Measurements from ENCODE around the gene RRBP1.

The RRBP1 gene

DNA sequence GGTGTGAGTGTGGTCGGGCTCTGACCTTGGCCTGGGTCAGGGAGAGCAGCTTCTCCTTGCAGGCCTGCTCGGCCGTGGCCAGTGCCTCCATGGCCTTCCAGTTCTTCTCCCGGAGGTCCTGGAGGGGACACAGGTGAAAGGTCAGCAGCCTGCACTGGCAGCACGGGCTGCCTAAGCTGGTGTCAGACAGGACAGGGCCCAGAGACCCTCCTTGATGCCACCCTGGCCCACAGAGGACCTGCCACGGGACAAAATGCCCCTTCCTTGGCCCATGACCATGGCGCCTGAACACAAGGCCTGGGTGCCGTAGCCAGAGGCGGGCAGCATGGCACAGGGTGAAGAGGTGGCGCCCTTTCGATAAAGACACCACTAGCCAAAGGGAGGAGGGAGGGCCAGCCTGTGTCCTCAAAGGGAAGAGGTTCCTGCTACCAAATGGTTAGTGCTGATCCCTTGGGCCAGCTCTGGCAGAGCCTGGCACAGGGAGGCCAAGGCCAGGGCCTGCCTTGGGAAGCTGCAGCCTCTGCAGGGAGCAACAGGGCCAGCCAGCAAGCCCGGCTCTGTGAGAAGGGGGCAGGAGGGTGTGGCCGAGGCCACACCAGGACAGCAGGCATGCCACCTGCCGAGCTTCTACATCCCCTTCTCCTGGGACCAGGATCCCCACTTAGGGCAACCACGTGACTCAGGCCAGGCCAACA lies 57.3 kb downstream of the RRBP1 start:
- Histone ChIP-seq H3K9me2 (ENCODE audit: low read depth, low read length) (no peaks in the 10 kb centered on the region), H3K27ac (ENCODE audit: low read depth, low read length, poor library complexity, severe bottlenecking) (no peak overlapping the region), H3K4me2 (ENCODE audit: low read length) (no peak overlapping the region), H4K20me1 (ENCODE audit: insufficient read depth, low read length) (no peaks in the 10 kb centered on the region), H3K27me3 (ENCODE audit: insufficient read depth, low read length) (no peaks in the 10 kb centered on the region), H3K4me1 (ENCODE audit: insufficient read depth, low read length, severe bottlenecking) (no peaks in the 10 kb centered on the region), H3K9me3 (ENCODE audit: low read length) (no peaks in the 10 kb centered on the region), H3F3A (ENCODE audit: insufficient read depth, low read length) (no peaks in the 10 kb centered on the region), H3K4me3 (ENCODE audit: low read depth, low read length, poor library complexity, severe bottlenecking) (no peak overlapping the region), H2AFZ (ENCODE audit: low read length) (no peak overlapping the region), H3K36me3 (ENCODE audit: insufficient read depth, low read length) (peaks cover 40% of the 10 kb centered on the region; the same call in 1 of the 2 replicates), H3K79me2 (ENCODE audit: insufficient read depth, low read length) (no peaks in the 10 kb centered on the region), H3K9ac (ENCODE audit: low read length) (no peak overlapping the region)
- TF ChIP-seq EZH2 (IDR thresholded peaks at IDR 0.05; ENCODE audit: borderline replicate concordance, low read length), result no peak
- TF ChIP-seq, protein P1, sequence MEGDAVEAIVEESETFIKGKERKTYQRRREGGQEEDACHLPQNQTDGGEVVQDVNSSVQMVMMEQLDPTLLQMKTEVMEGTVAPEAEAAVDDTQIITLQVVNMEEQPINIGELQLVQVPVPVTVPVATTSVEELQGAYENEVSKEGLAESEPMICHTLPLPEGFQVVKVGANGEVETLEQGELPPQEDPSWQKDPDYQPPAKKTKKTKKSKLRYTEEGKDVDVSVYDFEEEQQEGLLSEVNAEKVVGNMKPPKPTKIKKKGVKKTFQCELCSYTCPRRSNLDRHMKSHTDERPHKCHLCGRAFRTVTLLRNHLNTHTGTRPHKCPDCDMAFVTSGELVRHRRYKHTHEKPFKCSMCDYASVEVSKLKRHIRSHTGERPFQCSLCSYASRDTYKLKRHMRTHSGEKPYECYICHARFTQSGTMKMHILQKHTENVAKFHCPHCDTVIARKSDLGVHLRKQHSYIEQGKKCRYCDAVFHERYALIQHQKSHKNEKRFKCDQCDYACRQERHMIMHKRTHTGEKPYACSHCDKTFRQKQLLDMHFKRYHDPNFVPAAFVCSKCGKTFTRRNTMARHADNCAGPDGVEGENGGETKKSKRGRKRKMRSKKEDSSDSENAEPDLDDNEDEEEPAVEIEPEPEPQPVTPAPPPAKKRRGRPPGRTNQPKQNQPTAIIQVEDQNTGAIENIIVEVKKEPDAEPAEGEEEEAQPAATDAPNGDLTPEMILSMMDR (IDR thresholded peaks at IDR 0.05; ENCODE audit: low read length), result no peak

DNA sequence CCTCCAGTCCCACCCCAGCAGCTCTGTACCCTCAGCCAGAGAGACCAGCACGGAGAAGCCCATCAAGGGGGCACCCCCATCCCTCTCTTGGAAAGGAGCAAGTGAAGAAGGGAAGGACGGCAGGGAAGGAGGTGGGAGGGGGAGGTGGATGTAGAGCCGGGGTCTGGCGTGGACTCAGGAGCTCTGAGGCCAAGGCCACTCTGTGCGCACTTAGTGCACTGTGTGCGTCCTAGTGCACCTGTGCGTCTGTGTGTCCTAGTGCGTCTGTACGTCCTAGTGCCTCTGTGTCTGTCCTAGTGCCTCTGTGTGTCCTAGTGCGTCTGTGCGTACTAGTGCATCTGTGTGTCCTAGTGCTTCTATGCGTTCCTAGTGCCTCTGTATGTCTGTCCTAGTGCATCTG lies 58.0 kb downstream of the RRBP1 start:
- Histone ChIP-seq H3K27ac (ENCODE audit: low read depth, low read length, poor library complexity, severe bottlenecking) (no peak overlapping the region), H3K9me2 (ENCODE audit: low read depth, low read length) (no peaks in the 10 kb centered on the region), H3F3A (ENCODE audit: insufficient read depth, low read length) (no peaks in the 10 kb centered on the region), H3K36me3 (ENCODE audit: insufficient read depth, low read length) (peaks cover 40% of the 10 kb centered on the region; the same call in 1 of the 2 replicates), H3K4me1 (ENCODE audit: insufficient read depth, low read length, severe bottlenecking) (no peaks in the 10 kb centered on the region), H3K9me3 (ENCODE audit: low read length) (no peaks in the 10 kb centered on the region), H3K4me3 (ENCODE audit: low read depth, low read length, poor library complexity, severe bottlenecking) (no peak overlapping the region), H3K27me3 (ENCODE audit: insufficient read depth, low read length) (no peaks in the 10 kb centered on the region), H3K9ac (ENCODE audit: low read length) (no peak overlapping the region), H3K4me2 (ENCODE audit: low read length) (no peak overlapping the region), H2AFZ (ENCODE audit: low read length) (no peak overlapping the region), H3K79me2 (ENCODE audit: insufficient read depth, low read length) (no peaks in the 10 kb centered on the region), H4K20me1 (ENCODE audit: insufficient read depth, low read length) (no peaks in the 10 kb centered on the region)
- TF ChIP-seq EZH2 (IDR thresholded peaks at IDR 0.05; ENCODE audit: borderline replicate concordance, low read length), result no peak
- TF ChIP-seq, protein P1 (IDR thresholded peaks at IDR 0.05; ENCODE audit: low read length), result no peak

DNA sequence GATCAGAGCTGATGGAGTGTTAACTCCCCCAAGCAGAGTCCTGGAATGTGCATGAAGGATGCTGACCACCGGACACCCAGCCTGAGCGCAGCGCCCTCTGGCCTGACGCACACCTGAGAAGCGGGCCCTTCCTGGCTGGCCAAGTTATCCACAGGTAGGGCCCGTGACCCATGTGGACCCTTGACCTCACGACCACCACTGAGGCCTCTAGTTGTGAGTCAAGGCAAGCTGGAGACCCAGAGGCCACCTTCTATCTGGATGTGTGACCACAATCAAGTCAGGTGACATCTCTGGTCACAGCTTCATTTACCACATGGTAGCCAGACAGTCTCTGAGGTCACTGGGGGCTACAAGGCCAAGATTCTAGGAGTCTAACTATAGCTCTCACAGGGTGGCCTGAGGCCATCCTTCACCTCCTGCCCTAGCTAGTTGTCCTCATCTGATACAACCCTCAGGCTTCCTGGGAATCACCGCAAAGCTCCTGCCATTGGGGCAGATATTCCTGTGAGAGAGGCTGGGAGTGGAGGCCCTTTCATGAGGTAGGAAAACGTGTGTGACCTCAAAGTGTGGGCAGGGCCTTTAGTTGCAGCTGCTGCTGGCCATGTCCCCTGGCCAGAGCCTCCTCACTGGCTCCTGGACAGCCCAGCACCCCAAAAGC lies 59.1 kb downstream of the RRBP1 start:
- peaks cover 47% of the 10 kb centered on the region; the same call in 1 of the 2 replicates for H3K36me3 ChIP-seq (ENCODE audit: insufficient read depth, low read length)

More for the DNA sequence above, 59.1 kb downstream of the RRBP1 start:
- TF ChIP-seq, protein P1 (IDR thresholded peaks at IDR 0.05; ENCODE audit: low read length), result no peak
- no peaks in the 10 kb centered on the region for H3K9me3 ChIP-seq (ENCODE audit: low read length)
- H3K9me2 ChIP-seq (ENCODE audit: low read depth, low read length), result no peaks in the 10 kb centered on the region
- H3K4me1 ChIP-seq (ENCODE audit: insufficient read depth, low read length, severe bottlenecking), result no peaks in the 10 kb centered on the region
- no peak overlapping the region for H3K27ac ChIP-seq (ENCODE audit: low read depth, low read length, poor library complexity, severe bottlenecking)
- no peak overlapping the region for H2AFZ ChIP-seq (ENCODE audit: low read length)
- H4K20me1 ChIP-seq (ENCODE audit: insufficient read depth, low read length), result no peaks in the 10 kb centered on the region
- no peak overlapping the region for H3K4me3 ChIP-seq (ENCODE audit: low read depth, low read length, poor library complexity, severe bottlenecking)
- no peaks in the 10 kb centered on the region for H3K27me3 ChIP-seq (ENCODE audit: insufficient read depth, low read length)
- no peaks in the 10 kb centered on the region for H3F3A ChIP-seq (ENCODE audit: insufficient read depth, low read length)
- no peak overlapping the region for H3K9ac ChIP-seq (ENCODE audit: low read length)
- H3K79me2 ChIP-seq (ENCODE audit: insufficient read depth, low read length), result no peaks in the 10 kb centered on the region
- no peak overlapping the region for H3K4me2 ChIP-seq (ENCODE audit: low read length)

All from OCI-LY1 (cell line).